H1 (cell line): ENCODE measurements around the gene PDYN. TPM values are rescaled to one million over a fixed set of nuclear protein-coding genes. Genes with fewer than 3 reads are reported as not detected.

ENCODE experiments used
- GABPA ChIP-seq: IDR thresholded peaks from 2 replicates; pipeline ENCODE4 v1.6.1; 2011; ENCODE audit warnings: mild to moderate bottlenecking, low read length, moderate library complexity, borderline replicate concordance; ENCODE audit not compliant: insufficient read depth
- SIN3A ChIP-seq, 2 experiments: IDR thresholded peaks in 1 of 2; conservative IDR thresholded peaks in 1 of 2; 2 replicates each; pipeline ENCODE4 v1.6.1; 2011 to 2012; ENCODE audit warnings: low read length in 2 of 2, improper control_type of control experiment in 1 of 2, low read depth in 1 of 2, mild to moderate bottlenecking in 1 of 2
- SIX5 ChIP-seq: IDR thresholded peaks from 2 replicates; pipeline ENCODE4 v1.6.1; 2011; ENCODE audit warnings: mild to moderate bottlenecking, low read depth, low read length
- SP1 ChIP-seq: IDR thresholded peaks from 2 replicates; pipeline ENCODE4 v1.6.1; 2011; ENCODE audit warnings: low read depth, low read length
- TEAD4 ChIP-seq: IDR thresholded peaks from 2 replicates; pipeline ENCODE4 v1.6.1; 2012; ENCODE audit warnings: low read depth, low read length, inconsistent platforms, mixed read lengths
- polyA plus RNA-seq, 7 experiments: library from polyadenylated mRNA; depleted of rRNA in 3 of 7; stranded (reverse) in 5 of 7; unstranded in 2 of 7; fragments of >200 nt in 5 of 7; fragments of 200-250 nt in 2 of 7; gene quantifications; 1 replicate in 5 of 7; 2 replicates in 1 of 7; 4 replicates in 1 of 7; pipeline versions ENCODE4 v1.2.1 to v1.2.3, GENCODE V29; 2011 to 2013; ENCODE audit warnings: missing spikeins in 2 of 7, mixed read lengths in 2 of 7
- total RNA-seq: library from RNA; stranded (reverse); fragmentation: NEBNext Ultra II Directional; extraction: Animal tissue kit (Norgen Biotek cat#: 25700); gene quantifications from 2 replicates; pipeline ENCODE4 v1.2.1, GENCODE V29; 2021
- TF ChIP-seq, protein P1 (sequence below): fragments of 300-600 bp; sonication (generic); IDR thresholded peaks from 2 replicates; pipeline ENCODE4 v1.7.1; 2012; ENCODE audit warnings: low read length, moderate library complexity, mild to moderate bottlenecking, inconsistent platforms; ENCODE audit not compliant: insufficient replicate concordance

The PDYN gene
- total and polyA plus RNA-seq, 2 of the 8 experiments (the other 6 are each of a cell fraction or from before 2014, with no cell fraction given): 0.54 to 0.60 TPM

DNA sequence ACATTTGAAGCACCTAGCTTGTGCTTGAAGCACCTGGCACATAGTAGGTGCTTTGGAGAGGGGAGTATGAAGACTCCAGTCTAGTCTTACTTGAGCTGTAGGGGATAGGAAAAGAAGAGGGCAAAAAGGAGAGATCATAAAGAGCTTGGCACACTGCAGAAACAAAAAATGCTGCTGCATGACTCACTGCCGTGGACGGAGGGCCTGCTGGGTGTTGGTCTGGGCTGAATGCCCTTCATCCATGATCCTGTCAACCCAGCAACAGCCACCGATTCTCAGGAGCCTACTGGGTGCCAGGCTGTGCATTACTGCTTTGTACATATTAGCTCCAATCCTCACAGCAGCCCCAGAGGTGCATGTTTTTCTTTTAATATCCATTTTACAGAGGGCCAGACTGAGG is 6.0 kb downstream of the PDYN start (continued):
- no peak for TF ChIP-seq SP1
- TF ChIP-seq, protein P1, sequence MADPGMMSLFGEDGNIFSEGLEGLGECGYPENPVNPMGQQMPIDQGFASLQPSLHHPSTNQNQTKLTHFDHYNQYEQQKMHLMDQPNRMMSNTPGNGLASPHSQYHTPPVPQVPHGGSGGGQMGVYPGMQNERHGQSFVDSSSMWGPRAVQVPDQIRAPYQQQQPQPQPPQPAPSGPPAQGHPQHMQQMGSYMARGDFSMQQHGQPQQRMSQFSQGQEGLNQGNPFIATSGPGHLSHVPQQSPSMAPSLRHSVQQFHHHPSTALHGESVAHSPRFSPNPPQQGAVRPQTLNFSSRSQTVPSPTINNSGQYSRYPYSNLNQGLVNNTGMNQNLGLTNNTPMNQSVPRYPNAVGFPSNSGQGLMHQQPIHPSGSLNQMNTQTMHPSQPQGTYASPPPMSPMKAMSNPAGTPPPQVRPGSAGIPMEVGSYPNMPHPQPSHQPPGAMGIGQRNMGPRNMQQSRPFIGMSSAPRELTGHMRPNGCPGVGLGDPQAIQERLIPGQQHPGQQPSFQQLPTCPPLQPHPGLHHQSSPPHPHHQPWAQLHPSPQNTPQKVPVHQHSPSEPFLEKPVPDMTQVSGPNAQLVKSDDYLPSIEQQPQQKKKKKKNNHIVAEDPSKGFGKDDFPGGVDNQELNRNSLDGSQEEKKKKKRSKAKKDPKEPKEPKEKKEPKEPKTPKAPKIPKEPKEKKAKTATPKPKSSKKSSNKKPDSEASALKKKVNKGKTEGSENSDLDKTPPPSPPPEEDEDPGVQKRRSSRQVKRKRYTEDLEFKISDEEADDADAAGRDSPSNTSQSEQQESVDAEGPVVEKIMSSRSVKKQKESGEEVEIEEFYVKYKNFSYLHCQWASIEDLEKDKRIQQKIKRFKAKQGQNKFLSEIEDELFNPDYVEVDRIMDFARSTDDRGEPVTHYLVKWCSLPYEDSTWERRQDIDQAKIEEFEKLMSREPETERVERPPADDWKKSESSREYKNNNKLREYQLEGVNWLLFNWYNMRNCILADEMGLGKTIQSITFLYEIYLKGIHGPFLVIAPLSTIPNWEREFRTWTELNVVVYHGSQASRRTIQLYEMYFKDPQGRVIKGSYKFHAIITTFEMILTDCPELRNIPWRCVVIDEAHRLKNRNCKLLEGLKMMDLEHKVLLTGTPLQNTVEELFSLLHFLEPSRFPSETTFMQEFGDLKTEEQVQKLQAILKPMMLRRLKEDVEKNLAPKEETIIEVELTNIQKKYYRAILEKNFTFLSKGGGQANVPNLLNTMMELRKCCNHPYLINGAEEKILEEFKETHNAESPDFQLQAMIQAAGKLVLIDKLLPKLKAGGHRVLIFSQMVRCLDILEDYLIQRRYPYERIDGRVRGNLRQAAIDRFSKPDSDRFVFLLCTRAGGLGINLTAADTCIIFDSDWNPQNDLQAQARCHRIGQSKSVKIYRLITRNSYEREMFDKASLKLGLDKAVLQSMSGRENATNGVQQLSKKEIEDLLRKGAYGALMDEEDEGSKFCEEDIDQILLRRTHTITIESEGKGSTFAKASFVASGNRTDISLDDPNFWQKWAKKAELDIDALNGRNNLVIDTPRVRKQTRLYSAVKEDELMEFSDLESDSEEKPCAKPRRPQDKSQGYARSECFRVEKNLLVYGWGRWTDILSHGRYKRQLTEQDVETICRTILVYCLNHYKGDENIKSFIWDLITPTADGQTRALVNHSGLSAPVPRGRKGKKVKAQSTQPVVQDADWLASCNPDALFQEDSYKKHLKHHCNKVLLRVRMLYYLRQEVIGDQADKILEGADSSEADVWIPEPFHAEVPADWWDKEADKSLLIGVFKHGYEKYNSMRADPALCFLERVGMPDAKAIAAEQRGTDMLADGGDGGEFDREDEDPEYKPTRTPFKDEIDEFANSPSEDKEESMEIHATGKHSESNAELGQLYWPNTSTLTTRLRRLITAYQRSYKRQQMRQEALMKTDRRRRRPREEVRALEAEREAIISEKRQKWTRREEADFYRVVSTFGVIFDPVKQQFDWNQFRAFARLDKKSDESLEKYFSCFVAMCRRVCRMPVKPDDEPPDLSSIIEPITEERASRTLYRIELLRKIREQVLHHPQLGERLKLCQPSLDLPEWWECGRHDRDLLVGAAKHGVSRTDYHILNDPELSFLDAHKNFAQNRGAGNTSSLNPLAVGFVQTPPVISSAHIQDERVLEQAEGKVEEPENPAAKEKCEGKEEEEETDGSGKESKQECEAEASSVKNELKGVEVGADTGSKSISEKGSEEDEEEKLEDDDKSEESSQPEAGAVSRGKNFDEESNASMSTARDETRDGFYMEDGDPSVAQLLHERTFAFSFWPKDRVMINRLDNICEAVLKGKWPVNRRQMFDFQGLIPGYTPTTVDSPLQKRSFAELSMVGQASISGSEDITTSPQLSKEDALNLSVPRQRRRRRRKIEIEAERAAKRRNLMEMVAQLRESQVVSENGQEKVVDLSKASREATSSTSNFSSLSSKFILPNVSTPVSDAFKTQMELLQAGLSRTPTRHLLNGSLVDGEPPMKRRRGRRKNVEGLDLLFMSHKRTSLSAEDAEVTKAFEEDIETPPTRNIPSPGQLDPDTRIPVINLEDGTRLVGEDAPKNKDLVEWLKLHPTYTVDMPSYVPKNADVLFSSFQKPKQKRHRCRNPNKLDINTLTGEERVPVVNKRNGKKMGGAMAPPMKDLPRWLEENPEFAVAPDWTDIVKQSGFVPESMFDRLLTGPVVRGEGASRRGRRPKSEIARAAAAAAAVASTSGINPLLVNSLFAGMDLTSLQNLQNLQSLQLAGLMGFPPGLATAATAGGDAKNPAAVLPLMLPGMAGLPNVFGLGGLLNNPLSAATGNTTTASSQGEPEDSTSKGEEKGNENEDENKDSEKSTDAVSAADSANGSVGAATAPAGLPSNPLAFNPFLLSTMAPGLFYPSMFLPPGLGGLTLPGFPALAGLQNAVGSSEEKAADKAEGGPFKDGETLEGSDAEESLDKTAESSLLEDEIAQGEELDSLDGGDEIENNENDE: no peak
- TF ChIP-seq SIN3A (conservative IDR thresholded peaks at IDR 0.05 in 1 of 2, IDR thresholded peaks at IDR 0.05 in 1 of 2; ENCODE audit: low read depth in 1 of 2, low read length in 2 of 2): no peak
- no peak for TF ChIP-seq SIX5
- TF ChIP-seq GABPA: no peak
- TF ChIP-seq TEAD4: no peak
